Activated naive CD8-positive, alpha-beta T cell (primary cell): ENCODE measurements around the gene HCN4.

ENCODE experiments used
- H3K27ac Mint-ChIP-seq: one replicate; pipeline ENCODE4 v1.8.0; 2021; ENCODE audit warnings: mixed read lengths
- H3K27me3 Mint-ChIP-seq: one replicate; pipeline ENCODE4 v1.8.0; 2021; ENCODE audit warnings: mixed read lengths
- H3K36me3 Mint-ChIP-seq: one replicate; pipeline ENCODE4 v1.8.0; 2021; ENCODE audit warnings: mixed read lengths
- H3K4me1 Mint-ChIP-seq: one replicate; pipeline ENCODE4 v1.8.0; 2021; ENCODE audit warnings: low read depth, mixed read lengths
- H3K4me3 Mint-ChIP-seq: one replicate; pipeline ENCODE4 v1.8.0; 2021; ENCODE audit warnings: mild to moderate bottlenecking, mixed read lengths
- H3K9me3 Mint-ChIP-seq: one replicate; pipeline ENCODE4 v1.8.0; 2021; ENCODE audit warnings: low read depth, mixed read lengths

Gene HCN4

GRCh38 chr15:73366766-73367623, 1.8 kb downstream of the HCN4 start:
- peaks cover 31% of the 10 kb centered on the region for H3K27me3 Mint-ChIP-seq
- peaks cover 1% of the 10 kb centered on the region for H3K4me1 Mint-ChIP-seq
- no peak overlapping the region for H3K4me3 Mint-ChIP-seq
- H3K36me3 Mint-ChIP-seq, result no peaks in the 10 kb centered on the region
- no peak overlapping the region for H3K27ac Mint-ChIP-seq
- H3K9me3 Mint-ChIP-seq, result no peaks in the 10 kb centered on the region

GRCh38 chr15:73364070-73364469, 4.7 kb downstream of the HCN4 start:
- Mint-ChIP-seq H3K27me3 (peaks cover 13% of the 10 kb centered on the region), H3K4me1 (peaks cover 1% of the 10 kb centered on the region), H3K4me3 (no peak overlapping the region), H3K27ac (no peak overlapping the region), H3K9me3 (no peaks in the 10 kb centered on the region), H3K36me3 (no peaks in the 10 kb centered on the region)

- Mint-ChIP-seq H3K27ac (no peak overlapping the region), H3K36me3 (no peaks in the 10 kb centered on the region), H3K4me3 (no peak overlapping the region), H3K9me3 (no peaks in the 10 kb centered on the region), H3K4me1 (peaks cover 1% of the 10 kb centered on the region), H3K27me3 (peaks cover 13% of the 10 kb centered on the region)
These were observed 5.9 kb downstream of the HCN4 start for GRCh38 chr15:73362900-73363299.

GRCh38 chr15:73361337-73361736, 7.4 kb downstream of the HCN4 start:
- H3K9me3 Mint-ChIP-seq, result no peaks in the 10 kb centered on the region
- H3K27ac Mint-ChIP-seq, result no peak overlapping the region
- no peaks in the 10 kb centered on the region for H3K36me3 Mint-ChIP-seq
- H3K4me1 Mint-ChIP-seq, result peaks cover 1% of the 10 kb centered on the region
- peaks cover 8% of the 10 kb centered on the region for H3K27me3 Mint-ChIP-seq
- no peak overlapping the region for H3K4me3 Mint-ChIP-seq

GRCh38 chr15:73359651-73360050, 9.1 kb downstream of the HCN4 start:
- Mint-ChIP-seq H3K4me3 (no peak overlapping the region), H3K27ac (no peak overlapping the region), H3K27me3 (peaks cover 5% of the 10 kb centered on the region), H3K36me3 (no peaks in the 10 kb centered on the region), H3K4me1 (no peaks in the 10 kb centered on the region), H3K9me3 (no peaks in the 10 kb centered on the region)

- Mint-ChIP-seq H3K4me1 (no peaks in the 10 kb centered on the region), H3K27me3 (peaks cover 2% of the 10 kb centered on the region), H3K4me3 (no peak overlapping the region), H3K27ac (no peak overlapping the region), H3K36me3 (no peaks in the 10 kb centered on the region), H3K9me3 (no peaks in the 10 kb centered on the region)
These were observed 10.6 kb downstream of the HCN4 start for GRCh38 chr15:73357999-73358665.

- no peaks in the 10 kb centered on the region for H3K4me1 Mint-ChIP-seq
- peaks cover 2% of the 10 kb centered on the region for H3K27me3 Mint-ChIP-seq
- no peak overlapping the region for H3K27ac Mint-ChIP-seq
- H3K4me3 Mint-ChIP-seq, result no peak overlapping the region
- H3K9me3 Mint-ChIP-seq, result no peaks in the 10 kb centered on the region
- H3K36me3 Mint-ChIP-seq, result no peaks in the 10 kb centered on the region
These were observed 13.0 kb downstream of the HCN4 start for GRCh38 chr15:73355612-73356265.

- Mint-ChIP-seq H3K4me1 (no peaks in the 10 kb centered on the region), H3K9me3 (no peaks in the 10 kb centered on the region), H3K36me3 (no peaks in the 10 kb centered on the region), H3K27ac (no peak overlapping the region), H3K4me3 (no peak overlapping the region), H3K27me3 (peaks cover 2% of the 10 kb centered on the region)
These were observed 14.5 kb downstream of the HCN4 start for GRCh38 chr15:73354241-73354640.

GRCh38 chr15:73353734-73354133, 15.0 kb downstream of the HCN4 start:
- peaks cover 2% of the 10 kb centered on the region for H3K27me3 Mint-ChIP-seq
- no peaks in the 10 kb centered on the region for H3K36me3 Mint-ChIP-seq
- H3K27ac Mint-ChIP-seq, result no peak overlapping the region
- no peak overlapping the region for H3K4me3 Mint-ChIP-seq
- H3K4me1 Mint-ChIP-seq, result no peaks in the 10 kb centered on the region
- H3K9me3 Mint-ChIP-seq, result no peaks in the 10 kb centered on the region

GRCh38 chr15:73352082-73352481, 16.7 kb downstream of the HCN4 start:
- H3K9me3 Mint-ChIP-seq, result no peaks in the 10 kb centered on the region
- H3K4me3 Mint-ChIP-seq, result no peak overlapping the region
- H3K4me1 Mint-ChIP-seq, result no peaks in the 10 kb centered on the region
- H3K36me3 Mint-ChIP-seq, result no peaks in the 10 kb centered on the region
- peaks cover 2% of the 10 kb centered on the region for H3K27me3 Mint-ChIP-seq
- no peak overlapping the region for H3K27ac Mint-ChIP-seq

- H3K27me3 Mint-ChIP-seq, result no peaks in the 10 kb centered on the region
- H3K4me3 Mint-ChIP-seq, result no peak overlapping the region
- H3K9me3 Mint-ChIP-seq, result no peaks in the 10 kb centered on the region
- H3K36me3 Mint-ChIP-seq, result no peaks in the 10 kb centered on the region
- H3K4me1 Mint-ChIP-seq, result no peaks in the 10 kb centered on the region
- H3K27ac Mint-ChIP-seq, result no peak overlapping the region
These were observed 19.6 kb downstream of the HCN4 start for GRCh38 chr15:73349191-73349590.

- Mint-ChIP-seq H3K27me3 (no peaks in the 10 kb centered on the region), H3K36me3 (no peaks in the 10 kb centered on the region), H3K4me1 (no peaks in the 10 kb centered on the region), H3K4me3 (no peak overlapping the region), H3K9me3 (no peaks in the 10 kb centered on the region), H3K27ac (no peak overlapping the region)
These were observed 21.9 kb downstream of the HCN4 start for GRCh38 chr15:73346735-73347312.

- H3K27me3 Mint-ChIP-seq, result no peaks in the 10 kb centered on the region
- H3K36me3 Mint-ChIP-seq, result no peaks in the 10 kb centered on the region
- no peak overlapping the region for H3K27ac Mint-ChIP-seq
- H3K4me3 Mint-ChIP-seq, result no peak overlapping the region
- no peaks in the 10 kb centered on the region for H3K4me1 Mint-ChIP-seq
- no peaks in the 10 kb centered on the region for H3K9me3 Mint-ChIP-seq
These were observed 23.1 kb downstream of the HCN4 start for GRCh38 chr15:73345658-73346057.

- no peak overlapping the region for H3K27ac Mint-ChIP-seq
- H3K27me3 Mint-ChIP-seq, result no peaks in the 10 kb centered on the region
- H3K36me3 Mint-ChIP-seq, result no peaks in the 10 kb centered on the region
- H3K4me1 Mint-ChIP-seq, result no peaks in the 10 kb centered on the region
- no peaks in the 10 kb centered on the region for H3K9me3 Mint-ChIP-seq
- H3K4me3 Mint-ChIP-seq, result no peak overlapping the region
These were observed 24.7 kb downstream of the HCN4 start for GRCh38 chr15:73344056-73344455.
